ENCODE data around the gene PDE4C. TPM values are rescaled to one million over a fixed set of nuclear protein-coding genes. Genes with fewer than 3 reads are reported as not detected.

The PDE4C gene
- total RNA-seq, 2 donors from 2014 or later = under 0.01 to 0.26 TPM

- DNase-seq (no peak), ATAC-seq (no peak)
- no peak overlapping the region for H3K4me3 ChIP-seq
- H3K9me3 ChIP-seq = no peaks in the 10 kb centered on the region
- 88% methylated on average over 6 of the region's 6 CpGs for WGBS, 2 donors
- no peaks in the 10 kb centered on the region for H3K36me3 ChIP-seq (replicated peaks in 1 of 2; ENCODE audit: insufficient read depth in 1 of 2, low read depth in 2 of 2)
- no peaks in the 10 kb centered on the region for H3K27me3 ChIP-seq
- peaks cover 22% of the 10 kb centered on the region for H3K4me1 ChIP-seq
- no peak overlapping the region for H3K27ac ChIP-seq
- no peak for TF ChIP-seq CTCF (IDR thresholded peaks at IDR 0.05)
- no peak for TF ChIP-seq POLR2A (IDR thresholded peaks at IDR 0.05)
- intact Hi-C loops (cut with DNase I) = no loop called here
Observed at GRCh38 chr19:18198374-18198773, 27.9 kb downstream of the PDE4C start.

GRCh38 chr19:18197941-18198340 lies 28.3 kb downstream of the PDE4C start:
- peaks cover 18% of the 10 kb centered on the region for H3K4me1 ChIP-seq
- no peaks in the 10 kb centered on the region for H3K9me3 ChIP-seq
- TF ChIP-seq POLR2A (IDR thresholded peaks at IDR 0.05) (no peak), CTCF (IDR thresholded peaks at IDR 0.05) (no peak)
- intact Hi-C loops (cut with DNase I) = no loop called here
- H3K4me3 ChIP-seq = no peak overlapping the region
- ATAC-seq = no peak
- no peaks in the 10 kb centered on the region for H3K36me3 ChIP-seq (replicated peaks in 1 of 2; ENCODE audit: insufficient read depth in 1 of 2, low read depth in 2 of 2)
- H3K27me3 ChIP-seq = no peaks in the 10 kb centered on the region
- no peak for DNase-seq
- whole genome bisulfite sequencing, 2 donors = 75 to 78% methylated on average over 6 of the region's 6 CpGs
- H3K27ac ChIP-seq = no peak overlapping the region

GRCh38 chr19:18197306-18197705 lies 28.9 kb downstream of the PDE4C start:
- no peak for TF ChIP-seq POLR2A (IDR thresholded peaks at IDR 0.05)
- ATAC-seq (no peak), DNase-seq (no peak)
- Histone ChIP-seq H3K27me3 (no peaks in the 10 kb centered on the region), H3K36me3 (replicated peaks in 1 of 2; ENCODE audit: insufficient read depth in 1 of 2, low read depth in 2 of 2) (no peaks in the 10 kb centered on the region), H3K4me1 (peaks cover 12% of the 10 kb centered on the region), H3K4me3 (no peak overlapping the region), H3K9me3 (no peaks in the 10 kb centered on the region), H3K27ac (no peak overlapping the region)
- intact Hi-C loops (cut with DNase I) = no loop called here
- 89 to 90% methylated on average over 18 of the region's 18 CpGs for WGBS, 2 donors

- no peak overlapping the region for H3K4me3 ChIP-seq
- intact Hi-C loops (cut with DNase I) = no loop called here
- TF ChIP-seq POLR2A (IDR thresholded peaks at IDR 0.05) (no peak), CTCF (IDR thresholded peaks at IDR 0.05) (no peak)
- ATAC-seq = no peak
- H3K4me1 ChIP-seq = peaks cover 15% of the 10 kb centered on the region
- H3K27me3 ChIP-seq = no peaks in the 10 kb centered on the region
- no peaks in the 10 kb centered on the region for H3K36me3 ChIP-seq (replicated peaks in 1 of 2; ENCODE audit: insufficient read depth in 1 of 2, low read depth in 2 of 2)
- WGBS, 2 donors = 80 to 87% methylated on average over 6 to 7 of the region's 7 CpGs
- no peak overlapping the region for H3K27ac ChIP-seq
- H3K9me3 ChIP-seq = no peaks in the 10 kb centered on the region
- no peak for DNase-seq
Observed at GRCh38 chr19:18196511-18196845, 29.8 kb downstream of the PDE4C start.

GRCh38 chr19:18194554-18195238 lies 31.5 kb downstream of the PDE4C start:
- peak overlapping the region in 3 of 4 donors; percentile 9 to 43 (median 23) for H3K27ac ChIP-seq
- TF ChIP-seq POLR2A (IDR thresholded peaks at IDR 0.05) (no peak), CTCF (IDR thresholded peaks at IDR 0.05) (no peak)
- no peaks in the 10 kb centered on the region for H3K36me3 ChIP-seq (replicated peaks in 1 of 2; ENCODE audit: insufficient read depth in 1 of 2, low read depth in 2 of 2)
- ATAC-seq (no peak), DNase-seq (peak in 3 of 4 donors; percentile 24 to 50 (median 47))
- WGBS, 2 donors = 42% methylated on average over 7 to 23 of the region's 27 CpGs
- intact Hi-C loops (cut with DNase I) = no loop called here
- no peaks in the 10 kb centered on the region for H3K9me3 ChIP-seq
- H3K4me1 ChIP-seq = peaks cover 15% of the 10 kb centered on the region
- no peak overlapping the region for H3K4me3 ChIP-seq
- no peaks in the 10 kb centered on the region for H3K27me3 ChIP-seq

Measured in body of pancreas (tissue), 4 donors.